MM.1S (cell line): ENCODE measurements around the gene CMTM8.

ENCODE experiments used
- EZH2phosphoT487 ChIP-seq: fragments of 300-600 bp; sonication (generic); IDR thresholded peaks from 2 replicates; pipeline ENCODE4 v1.6.1; 2018; ENCODE audit warnings: antibody characterized with exemption, low read length
- TF ChIP-seq, protein P1 (sequence below): fragments of 300-600 bp; sonication (generic); IDR thresholded peaks from 2 replicates; pipeline ENCODE4 v1.5.1; 2016; ENCODE audit warnings: antibody characterized with exemption, low read length, mixed read lengths

DNA sequence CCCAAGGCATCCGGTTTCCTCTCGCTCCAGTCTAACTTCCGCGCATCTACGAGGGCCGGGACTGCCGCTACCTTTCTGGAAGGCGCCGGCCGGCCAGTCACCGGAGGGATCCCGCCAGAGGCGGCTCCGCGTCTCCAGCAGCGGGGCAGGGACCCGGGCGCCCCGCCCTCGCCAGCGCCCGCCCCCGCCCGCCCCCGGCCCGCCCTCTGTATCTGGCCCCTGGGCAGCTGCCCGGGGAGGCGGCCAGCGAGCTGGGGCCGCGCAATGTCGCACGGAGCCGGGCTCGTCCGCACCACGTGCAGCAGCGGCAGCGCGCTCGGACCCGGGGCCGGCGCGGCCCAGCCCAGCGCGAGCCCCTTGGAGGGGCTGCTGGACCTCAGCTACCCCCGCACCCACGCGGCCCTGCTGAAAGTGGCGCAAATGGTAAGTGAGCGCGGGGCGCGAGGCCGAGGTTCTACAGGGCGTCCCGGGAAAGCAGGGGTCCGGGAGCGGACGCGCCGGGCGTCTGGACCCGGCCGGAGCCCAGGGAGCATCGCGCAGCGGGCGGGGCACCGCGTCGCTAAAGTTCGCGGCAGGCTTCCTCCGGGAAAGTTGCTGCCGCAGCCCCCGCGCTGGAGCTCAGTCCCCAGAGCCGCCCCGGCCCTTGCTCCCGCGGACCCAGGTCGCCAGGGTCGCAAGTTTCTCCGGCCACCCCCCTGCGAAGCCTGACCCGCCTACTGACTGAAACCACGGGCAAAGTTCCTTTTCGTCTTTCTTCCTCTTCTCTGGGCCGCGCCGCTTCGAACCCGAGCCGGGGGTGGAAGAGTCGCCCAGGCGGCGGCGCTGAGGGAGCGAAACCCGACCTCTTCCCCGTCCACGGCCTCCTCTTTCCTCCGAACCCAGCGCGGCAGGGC is 153.4 kb downstream of the CMTM8 start, which contains the start of gene CMTM7:
- TF ChIP-seq, protein P1, sequence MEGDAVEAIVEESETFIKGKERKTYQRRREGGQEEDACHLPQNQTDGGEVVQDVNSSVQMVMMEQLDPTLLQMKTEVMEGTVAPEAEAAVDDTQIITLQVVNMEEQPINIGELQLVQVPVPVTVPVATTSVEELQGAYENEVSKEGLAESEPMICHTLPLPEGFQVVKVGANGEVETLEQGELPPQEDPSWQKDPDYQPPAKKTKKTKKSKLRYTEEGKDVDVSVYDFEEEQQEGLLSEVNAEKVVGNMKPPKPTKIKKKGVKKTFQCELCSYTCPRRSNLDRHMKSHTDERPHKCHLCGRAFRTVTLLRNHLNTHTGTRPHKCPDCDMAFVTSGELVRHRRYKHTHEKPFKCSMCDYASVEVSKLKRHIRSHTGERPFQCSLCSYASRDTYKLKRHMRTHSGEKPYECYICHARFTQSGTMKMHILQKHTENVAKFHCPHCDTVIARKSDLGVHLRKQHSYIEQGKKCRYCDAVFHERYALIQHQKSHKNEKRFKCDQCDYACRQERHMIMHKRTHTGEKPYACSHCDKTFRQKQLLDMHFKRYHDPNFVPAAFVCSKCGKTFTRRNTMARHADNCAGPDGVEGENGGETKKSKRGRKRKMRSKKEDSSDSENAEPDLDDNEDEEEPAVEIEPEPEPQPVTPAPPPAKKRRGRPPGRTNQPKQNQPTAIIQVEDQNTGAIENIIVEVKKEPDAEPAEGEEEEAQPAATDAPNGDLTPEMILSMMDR, result no peak
- TF ChIP-seq EZH2phosphoT487, result no peak
